Adrenal gland (tissue), 19 donors: Measurements from ENCODE around the gene DDX6. TPM values are rescaled to one million over a fixed set of nuclear protein-coding genes. Genes with fewer than 3 reads are reported as not detected.
A peak's percentile ranks its signal among the peaks of the same experiment; 100 is the strongest.

Experiments used
- DNase-seq, 7 donors: peaks; one replicate each; pipeline ENCODE4 v3.0.0-alpha.2; 2019 to 2020
- H3K27ac ChIP-seq, 5 donors: fragments of 200-600 bp; sonication (generic) in 4 of 5; 1 replicate in 3 of 5; 2 replicates in 2 of 5; pipeline versions ENCODE4 v1.5.1 to v1.8.0; 2016 to 2020; ENCODE audit warnings: mild to moderate bottlenecking in 1 of 5
- H3K27me3 ChIP-seq: fragments of 200-600 bp; 2 replicates; pipeline ENCODE4 v1.8.0; 2021
- H3K36me3 ChIP-seq, 2 donors: fragments of 200-600 bp; replicated peaks in 1 of 2; 1 replicate in 1 of 2; 2 replicates in 1 of 2; pipeline versions ENCODE4 v1.5.1 to v1.8.0; 2018 to 2022
- H3K4me1 ChIP-seq, 2 donors: fragments of 200-600 bp; replicated peaks in 1 of 2; 1 replicate in 1 of 2; 2 replicates in 1 of 2; pipeline versions ENCODE4 v1.5.1 to v1.8.0; 2018 to 2021
- H3K4me3 ChIP-seq, 4 donors: fragments of 200-600 bp; sonication (generic) in 3 of 4; one replicate each; pipeline ENCODE4 v1.5.1; 2016 to 2018
- H3K9me3 ChIP-seq, 3 donors: fragments of 200-600 bp; sonication (generic) in 1 of 3; replicated peaks in 1 of 3; 1 replicate in 2 of 3; 2 replicates in 1 of 3; pipeline versions ENCODE4 v1.5.1 to v1.8.0; 2016 to 2021
- CTCF ChIP-seq, 6 experiments: fragments of 450-650 bp in 4 of 6; fragments of 200-600 bp in 2 of 6; sonication (generic) in 1 of 6; IDR thresholded peaks; 1 replicate in 5 of 6; 2 replicates in 1 of 6; pipeline versions ENCODE4 v1.5.1 to v1.8.0; 2016 to 2021; ENCODE audit warnings: antibody characterized with exemption in 6 of 6, mild to moderate bottlenecking in 2 of 6, moderate library complexity in 1 of 6
- POLR2A ChIP-seq, 2 donors: fragments of 450-650 bp; IDR thresholded peaks; one replicate each; pipeline ENCODE4 v1.6.1; 2017; ENCODE audit warnings: antibody characterized with exemption in 2 of 2, mild to moderate bottlenecking in 2 of 2, moderate library complexity in 1 of 2
- WGBS, 4 donors: extraction: QIAGEN DNeasy Blood & Tissue Kit in 2 of 4; methylation state at CpG; one replicate each; pipeline versions ENCODE4 v1.1.5 to v1.1.7; 2013 to 2017; 5-methylcytosine and 5-hydroxymethylcytosine counted together
- intact Hi-C, 2 donors: fragments of 100-400 bp; cut with DNase I; formaldehyde crosslinking; loops; one replicate each; pipeline versions ENCODE4 v1.14.1 to v1.15.0; 2022 to 2023
- long read RNA-seq, 10 donors: library from polyadenylated mRNA in 3 of 10; unstranded in 2 of 10; stranded (forward) in 1 of 10; transcript quantifications; one replicate each; pipeline ENCODE4 v2.0.0 and lab custom pipeline, GENCODE V29; 2021 to 2026
- polyA plus RNA-seq, 3 donors: library from polyadenylated mRNA; stranded (reverse); fragments of 200-250 nt in 2 of 3; fragments of 350-450 nt in 1 of 3; fragmentation: Illumina TruSeq in 1 of 3; extraction: RNeasy Lipid Tissue Mini Kit (QIAGEN cat#74804) in 1 of 3; gene quantifications; one replicate each; pipeline ENCODE4 v1.2.3, GENCODE V29; 2013 to 2014
- total RNA-seq, 9 donors: library from RNA; depleted of rRNA in 4 of 9; stranded (reverse); fragments of >200 nt in 4 of 9; fragments of 120-200 nt in 1 of 9; fragmentation: NEBNext Ultra II Directional in 1 of 9; extraction: Animal tissue kit (Norgen Biotek cat#: 25700) in 1 of 9; gene quantifications; one replicate each; pipeline versions ENCODE4 v1.1.0 to v1.2.4, GENCODE V29; 2013 to 2023
- donor health status: healthy with polysubstance abuse.
- donor health status: Bipolar disorder and iron deficiency.
- donor health status: DM: yes; HTN: yes; CAD: no.
- donor health status: DM: no; HTN: no; CAD: no.
- donor health status: DM: no; HTN: no; CAD: no.
- donor health status: DM: yes; HTN: yes; CAD: no.

DDX6 gene
- total RNA-seq (100 to 1,000 TPM in 4 of 9 donors, 10 to 100 TPM in 5; 59.6 to 138 (median 97.3) TPM), polyA plus RNA-seq (10 to 100 TPM; 17.6 to 57.4 (median 22.4) TPM)
- long read RNA-seq, donor 1, full-length matches to known transcripts = 7 of 7 reads
- long read RNA-seq, donor 1, partial matches to known transcripts = 0 of 7 reads
- long read RNA-seq, donor 1, other reads (novel, unspliced or antisense) = 0 of 7 reads
- long read RNA-seq, donor 2, full-length matches to known transcripts = 6 of 11 reads
- long read RNA-seq, donor 2, partial matches to known transcripts = 5 of 11 reads
- long read RNA-seq, donor 2, other reads (novel, unspliced or antisense) = 0 of 11 reads
- long read RNA-seq, donor 3, full-length matches to known transcripts = 13 of 77 reads
- long read RNA-seq, donor 3, partial matches to known transcripts = 64 of 77 reads
- long read RNA-seq, donor 3, other reads (novel, unspliced or antisense) = 0 of 77 reads
- long read RNA-seq, donor 4, full-length matches to known transcripts = 1 of 2 reads
- long read RNA-seq, donor 4, partial matches to known transcripts = 1 of 2 reads
- long read RNA-seq, donor 4, other reads (novel, unspliced or antisense) = 0 of 2 reads
- long read RNA-seq, donor 5, full-length matches to known transcripts = 4 of 12 reads
- long read RNA-seq, donor 5, partial matches to known transcripts = 1 of 12 reads
- long read RNA-seq, donor 5, other reads (novel, unspliced or antisense) = 7 of 12 reads
- long read RNA-seq, donor 6, full-length matches to known transcripts = 8 of 15 reads
- long read RNA-seq, donor 6, partial matches to known transcripts = 5 of 15 reads
- long read RNA-seq, donor 6, other reads (novel, unspliced or antisense) = 2 of 15 reads
- long read RNA-seq, donor 7, full-length matches to known transcripts = 11 of 11 reads
- long read RNA-seq, donor 7, partial matches to known transcripts = 0 of 11 reads
- long read RNA-seq, donor 7, other reads (novel, unspliced or antisense) = 0 of 11 reads
- long read RNA-seq, donor 8, full-length matches to known transcripts = 11 of 11 reads
- long read RNA-seq, donor 8, partial matches to known transcripts = 0 of 11 reads
- long read RNA-seq, donor 8, other reads (novel, unspliced or antisense) = 0 of 11 reads
- long read RNA-seq, donor 9, full-length matches to known transcripts = 7 of 7 reads
- long read RNA-seq, donor 9, partial matches to known transcripts = 0 of 7 reads
- long read RNA-seq, donor 9, other reads (novel, unspliced or antisense) = 0 of 7 reads
- long read RNA-seq, donor 10, full-length matches to known transcripts = 6 of 6 reads
- long read RNA-seq, donor 10, partial matches to known transcripts = 0 of 6 reads
- long read RNA-seq, donor 10, other reads (novel, unspliced or antisense) = 0 of 6 reads

GRCh38 chr11:118791111-118791960 lies at the start of gene DDX6:
Gene DDX6 (minus strand): TSS chr11:118791164. CDS start chr11:118786251, 4,913 bp downstream.
- Histone ChIP-seq H3K36me3 (no peaks in the 10 kb centered on the region), H3K9me3 (no peaks in the 10 kb centered on the region), H3K4me1 (peaks cover 16 to 32% of the 10 kb centered on the region in 2 donors), H3K4me3 (peak within 1 kb of the TSS; percentile 57 to 90 (median 77)), H3K27me3 (no peaks in the 10 kb centered on the region), H3K27ac (peak within 1 kb of the TSS; percentile 98 to 100 (median 99))
- TF ChIP-seq POLR2A (IDR thresholded peaks at IDR 0.05) (peak; percentile 86 to 90), CTCF (IDR thresholded peaks at IDR 0.05) (peak in 4 of 6 experiments; percentile 24 to 58 (median 32))
- intact Hi-C loops = loop anchor here (10.0 kb wide), 2 partner anchors 103 to 113 kb away; no protein-coding TSS in a partner anchor
- WGBS, 4 donors = 0 to 1% (median 1%) methylated on average over 41 to 81 of the region's 81 CpGs
- DNase-seq = peak; percentile 91 to 95 (median 93)

GRCh38 chr11:118838905-118839553 lies 48.1 kb upstream of the DDX6 start:
- TF ChIP-seq CTCF (IDR thresholded peaks at IDR 0.05) = no peak
- no peak for TF ChIP-seq POLR2A (IDR thresholded peaks at IDR 0.05)
- intact Hi-C loops = no loop called here

GRCh38 chr11:118837868-118838267 lies 46.9 kb upstream of the DDX6 start:
- TF ChIP-seq CTCF (IDR thresholded peaks at IDR 0.05) (no peak), POLR2A (IDR thresholded peaks at IDR 0.05) (no peak)
- Histone ChIP-seq H3K36me3 (no peaks in the 10 kb centered on the region), H3K4me1 (peaks cover 11 to 23% of the 10 kb centered on the region in 2 donors), H3K27ac (no peak overlapping the region), H3K4me3 (no peak overlapping the region), H3K27me3 (no peaks in the 10 kb centered on the region), H3K9me3 (no peaks in the 10 kb centered on the region)
- intact Hi-C loops = no loop called here
- 77 to 90% (median 80%) methylated on average over 8 of the region's 8 CpGs for WGBS, 4 donors
- DNase-seq = no peak

More at GRCh38 chr11:118838905-118839553, 48.1 kb upstream of the DDX6 start:
- DNase-seq = peak in 3 of 7 donors; percentile 30 to 44 (median 34)
- no peaks in the 10 kb centered on the region for H3K36me3 ChIP-seq
- H3K27me3 ChIP-seq = no peaks in the 10 kb centered on the region
- no peak overlapping the region for H3K4me3 ChIP-seq
- peaks cover 11 to 23% of the 10 kb centered on the region in 2 donors for H3K4me1 ChIP-seq
- 72 to 76% (median 74%) methylated on average over 4 of the region's 4 CpGs for WGBS, 4 donors
- H3K9me3 ChIP-seq = no peaks in the 10 kb centered on the region
- peak overlapping the region in 2 of 5 donors; percentile 9 to 10 for H3K27ac ChIP-seq
